ENCODE measurements around the gene KIF1C.

The KIF1C gene

DNA sequence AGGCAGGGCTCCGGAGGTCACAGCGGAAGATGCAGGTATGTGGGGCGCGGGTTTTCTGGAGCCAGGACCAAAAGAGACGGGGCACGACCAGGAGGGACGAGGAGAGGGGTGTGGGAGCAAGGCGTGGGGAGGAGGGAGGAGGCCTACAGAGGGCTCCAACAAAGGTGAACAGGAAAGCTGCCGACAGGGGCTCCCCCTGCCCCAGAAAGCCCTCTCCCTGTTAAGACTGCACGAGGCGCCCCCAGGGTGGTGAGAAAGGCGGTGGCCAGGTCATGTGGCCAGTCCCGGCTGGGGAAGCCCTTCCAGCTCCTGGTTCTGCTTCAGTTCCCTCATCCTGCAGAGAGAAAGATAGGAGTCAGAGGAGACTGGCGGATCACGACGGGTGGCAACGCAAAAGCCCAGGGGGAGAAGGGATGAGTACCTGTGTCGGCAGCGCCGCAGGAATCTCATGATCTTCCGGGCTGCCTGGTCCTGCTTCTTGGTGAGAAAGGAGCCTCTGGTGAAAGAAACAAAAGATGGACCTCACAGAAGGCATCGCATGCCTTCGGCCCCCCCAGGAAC is 29.2 kb upstream of the KIF1C start:
- no peak for DNase-seq (ENCODE audit: low read depth in 2 of 2, low spot score in 1 of 2)

DNA sequence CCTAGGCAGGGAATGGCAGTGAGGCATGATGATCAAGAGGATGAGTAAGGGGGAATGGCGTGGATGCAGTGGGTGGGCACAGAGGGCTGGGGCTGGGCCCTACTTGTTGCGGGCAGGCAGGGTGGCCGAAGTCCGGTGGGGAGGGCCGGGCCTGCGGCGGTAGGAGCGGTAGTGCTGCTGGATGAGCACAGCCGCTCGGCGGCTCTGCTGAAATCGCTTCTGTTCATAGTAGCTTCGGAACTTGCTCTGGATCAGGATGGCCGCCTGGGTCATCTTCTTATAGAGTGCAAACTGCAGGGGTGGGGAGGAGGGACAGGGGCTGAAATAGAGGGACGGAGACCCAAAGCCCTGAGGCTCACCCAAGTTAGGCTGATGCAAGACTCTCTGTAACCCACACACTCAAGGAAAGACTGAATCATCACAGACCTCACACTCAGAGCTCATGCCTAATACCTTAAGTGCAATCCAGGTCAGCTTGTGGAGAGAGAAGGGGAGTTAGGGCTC is 28.7 kb upstream of the KIF1C start:
- DNase-seq (ENCODE audit: low read depth in 2 of 2, low spot score in 1 of 2): no peak

DNA sequence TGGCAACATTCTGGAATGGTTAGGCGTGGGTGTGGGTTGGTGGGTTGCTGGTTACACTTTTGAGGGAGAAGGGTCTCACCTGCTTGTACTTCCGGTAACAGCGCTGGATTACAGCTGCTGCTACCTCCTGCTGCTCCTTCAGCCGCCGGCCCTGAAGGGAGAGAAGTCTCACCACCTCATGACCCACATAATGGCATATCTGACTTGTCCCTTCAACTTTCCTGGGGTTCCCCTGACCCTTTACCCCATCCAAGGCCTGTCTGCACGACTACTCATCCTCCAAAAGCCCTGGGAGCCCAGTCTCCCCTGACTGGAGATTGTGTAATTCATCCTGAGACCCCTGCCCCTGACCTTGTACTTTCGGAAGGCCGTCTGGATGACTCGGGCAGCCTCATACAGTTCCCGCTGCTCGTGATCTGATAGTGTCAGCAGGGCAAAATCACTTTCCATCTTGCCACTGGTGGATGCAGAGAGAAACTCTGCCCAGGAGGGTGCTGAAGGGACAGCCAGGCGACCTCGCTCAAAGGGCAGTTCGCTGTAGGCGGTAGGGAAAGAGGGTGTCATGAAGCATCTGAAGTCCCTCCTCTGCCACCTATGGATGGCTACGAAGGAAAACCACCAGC is 28.1 kb upstream of the KIF1C start:
- DNase-seq (ENCODE audit: low read depth in 2 of 2, low spot score in 1 of 2): no peak

DNA sequence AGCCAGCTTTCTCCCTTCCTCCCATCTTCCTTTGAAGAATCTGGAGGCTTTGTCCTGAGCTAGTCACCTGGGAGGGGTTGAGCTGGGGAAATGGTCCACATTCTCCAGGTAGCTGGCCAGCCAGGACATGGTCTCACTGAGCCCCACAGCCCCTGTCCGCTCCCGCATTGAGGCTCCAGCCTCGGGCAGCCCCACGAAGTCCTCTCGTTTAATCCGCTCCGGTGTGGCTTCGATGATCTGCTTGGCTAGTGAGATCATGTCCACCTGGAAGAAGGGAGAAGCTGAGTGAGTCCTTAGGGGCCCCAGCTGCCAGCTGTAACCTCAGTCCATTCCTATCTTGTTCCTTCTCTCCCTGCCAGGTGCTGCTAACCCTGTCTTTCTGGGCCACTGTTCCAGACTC is 27.5 kb upstream of the KIF1C start:
- DNase-seq (ENCODE audit: low read depth in 2 of 2, low spot score in 1 of 2): no peak

DNA sequence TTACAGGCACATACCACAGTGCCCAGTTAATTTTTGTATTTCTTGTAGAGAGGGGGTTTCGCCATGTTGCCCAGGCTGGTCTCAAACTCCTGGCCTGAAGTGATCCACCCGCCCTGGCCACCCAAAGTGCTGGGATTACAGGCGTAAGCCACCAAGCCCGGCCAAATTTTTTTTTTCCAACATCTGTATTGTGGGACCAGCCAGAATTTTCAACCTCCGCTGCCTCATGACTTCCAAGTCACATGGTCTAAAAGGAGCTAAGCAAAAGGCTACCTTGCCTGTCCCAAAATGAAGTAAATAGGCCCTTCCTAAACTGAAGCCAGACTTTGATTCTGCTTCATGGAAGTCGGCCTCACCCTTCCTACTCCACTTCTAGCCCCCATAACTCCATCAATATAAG is 25.9 kb upstream of the KIF1C start:
- no peak for DNase-seq (ENCODE audit: low read depth in 2 of 2, low spot score in 1 of 2)

DNA sequence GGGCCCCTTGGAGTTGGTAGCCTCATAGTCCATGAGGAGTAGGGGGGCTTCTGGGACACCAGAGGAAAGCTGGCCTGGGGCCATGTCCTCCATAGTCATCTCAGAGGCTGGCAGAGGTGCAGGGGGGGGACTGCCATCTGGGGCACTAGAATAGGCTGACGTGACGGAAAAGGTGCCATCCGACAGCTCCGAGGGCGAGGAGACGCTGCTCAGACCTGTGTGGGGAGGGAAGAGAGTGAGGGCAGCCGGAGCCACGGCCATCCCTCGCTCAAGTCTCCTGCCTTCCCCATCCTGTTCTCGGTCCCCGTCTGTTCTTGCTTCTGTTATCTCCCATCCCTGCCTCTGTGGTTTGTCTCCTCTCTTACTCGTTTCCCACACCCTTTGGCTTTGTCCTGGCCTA is 25.4 kb upstream of the KIF1C start:
- no peak for DNase-seq (ENCODE audit: low read depth in 2 of 2, low spot score in 1 of 2)

DNA sequence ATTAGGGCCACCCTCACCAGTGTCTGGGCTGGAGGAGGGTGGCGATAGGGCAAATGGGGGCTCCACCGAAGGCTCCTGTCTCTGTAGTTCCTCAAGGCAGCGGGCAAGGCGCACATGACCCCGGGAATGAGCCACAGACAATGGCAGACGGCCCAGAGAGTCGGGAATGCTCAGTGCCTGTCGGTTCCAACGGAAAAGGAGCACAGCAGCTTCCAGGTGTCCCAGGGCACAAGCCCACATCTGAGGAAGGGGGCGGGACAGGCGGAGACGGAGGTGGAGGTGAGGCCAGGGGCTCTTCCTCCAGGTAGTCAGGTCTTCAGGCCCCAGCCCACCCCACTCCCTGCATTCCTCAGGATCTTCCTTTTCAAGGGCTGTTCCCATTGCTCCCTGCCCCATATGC is 25.0 kb upstream of the KIF1C start:
- no peak for DNase-seq (ENCODE audit: low read depth in 2 of 2, low spot score in 1 of 2)

DNA sequence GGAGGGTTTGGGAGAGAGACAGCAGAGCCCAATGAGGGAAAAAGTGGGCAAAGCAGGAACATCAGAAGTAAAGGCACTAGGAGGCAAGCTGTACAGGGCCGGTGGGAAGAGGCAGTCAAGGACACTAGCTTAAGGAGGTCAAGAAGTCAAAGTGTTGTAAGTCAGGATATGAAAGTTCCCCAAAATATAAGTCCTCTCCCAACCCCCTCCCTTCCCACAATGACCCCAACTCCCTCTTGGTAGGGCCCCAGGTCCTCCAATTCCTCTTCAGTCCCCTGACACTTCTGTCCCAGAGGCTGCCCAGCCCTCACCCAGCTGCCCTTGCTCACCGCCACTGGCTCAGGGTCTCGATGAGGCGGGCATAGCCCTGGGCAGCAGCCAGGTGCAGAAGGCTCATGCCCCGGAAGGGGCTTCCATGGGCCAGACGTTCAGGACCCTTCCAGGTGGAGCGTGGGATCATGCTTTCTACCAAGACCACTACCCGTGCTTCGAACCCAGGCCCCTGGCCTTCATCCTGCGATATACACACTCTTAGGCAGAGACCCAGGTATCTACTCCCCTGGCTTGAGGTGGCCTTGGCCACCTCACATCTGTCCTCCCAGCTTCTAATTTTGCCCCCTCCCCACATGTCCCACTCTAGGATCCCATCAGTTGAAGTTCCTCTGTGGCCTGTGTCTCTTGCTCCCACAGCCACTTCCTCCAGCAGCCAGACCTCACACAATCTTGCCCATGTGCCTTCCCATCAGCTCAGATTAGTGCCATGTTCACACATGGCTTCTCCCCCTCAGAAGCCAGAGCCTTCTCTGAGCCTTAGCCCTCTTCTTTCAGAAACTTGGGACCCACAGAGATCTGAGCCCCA is 24.3 kb upstream of the KIF1C start:
- no peak for DNase-seq (ENCODE audit: low read depth in 2 of 2, low spot score in 1 of 2)

DNA sequence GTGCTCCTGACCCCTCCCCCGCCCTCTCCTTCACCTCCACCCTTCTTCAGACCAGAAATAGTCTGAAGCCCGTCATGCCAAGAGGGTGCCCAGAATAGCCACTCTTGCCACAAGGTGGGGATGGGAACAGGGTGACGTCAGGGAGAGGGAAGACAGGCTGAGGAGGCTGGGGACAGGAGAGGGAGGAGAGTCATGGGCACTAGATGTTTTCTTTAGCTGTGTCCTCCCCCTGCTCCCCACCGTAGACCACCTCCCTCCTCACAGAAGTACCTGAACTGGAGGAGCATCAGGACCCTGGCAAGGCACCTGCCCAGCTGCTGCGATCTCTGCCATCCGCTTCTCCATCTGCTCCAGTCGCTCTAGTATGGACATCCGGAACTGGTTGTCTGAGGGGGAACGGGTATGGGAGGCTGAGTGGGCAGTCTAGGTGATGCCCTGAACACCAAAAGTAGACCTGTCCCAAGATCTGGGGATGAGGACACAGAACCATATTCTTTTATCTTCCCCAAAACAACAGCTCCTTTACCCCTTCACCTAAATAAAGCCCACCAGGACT is 23.6 kb upstream of the KIF1C start:
- no peak for DNase-seq (ENCODE audit: low read depth in 2 of 2, low spot score in 1 of 2)

DNA sequence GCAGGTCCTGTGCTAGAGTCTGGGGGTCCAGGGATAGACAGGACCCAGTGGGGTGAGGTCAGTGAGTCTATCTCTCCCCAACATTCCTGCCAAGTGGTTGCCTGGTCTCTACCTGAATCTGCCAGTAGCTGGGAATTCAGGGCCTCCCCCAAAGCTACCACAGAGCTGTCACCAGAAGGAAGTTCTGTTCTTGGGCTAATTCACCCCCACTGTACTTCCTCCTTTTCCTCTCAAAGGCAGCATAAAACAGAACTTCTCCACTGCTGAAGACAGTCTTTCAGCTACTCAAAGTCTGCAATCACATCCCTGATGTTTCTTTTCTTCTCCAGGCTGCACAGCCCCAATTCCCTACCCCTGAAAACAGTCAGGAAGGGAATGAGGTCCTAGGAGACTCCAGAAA is 19.0 kb upstream of the KIF1C start:
- no peak for DNase-seq (ENCODE audit: low read depth in 2 of 2, low spot score in 1 of 2)

DNA sequence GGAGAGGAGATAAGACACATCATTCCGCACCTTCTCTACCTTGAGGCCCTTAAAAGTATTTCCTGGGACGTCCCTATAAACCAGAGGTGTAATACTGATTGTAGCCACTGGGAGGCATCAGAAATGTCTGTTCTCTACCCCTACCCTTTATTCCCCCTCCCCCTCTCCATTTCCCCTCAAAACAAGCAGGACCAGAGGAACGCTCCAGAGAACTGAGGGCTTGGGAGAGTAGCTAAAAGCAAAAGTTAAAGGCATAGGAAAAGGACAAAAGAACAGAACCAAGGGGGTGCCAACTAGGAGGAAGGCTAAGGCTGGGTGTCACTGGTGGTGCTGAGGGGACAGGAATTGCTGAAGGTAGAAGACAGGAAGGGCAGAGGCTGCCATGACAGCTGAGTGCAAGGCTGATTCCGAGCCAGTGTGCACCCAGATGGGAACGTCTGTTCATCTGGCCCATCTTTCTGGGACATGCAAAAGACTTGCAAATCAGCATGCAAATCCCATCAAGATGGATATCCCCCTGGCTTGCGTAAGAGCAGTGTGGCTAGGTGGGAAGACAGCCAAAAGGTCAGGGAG is 17.0 kb upstream of the KIF1C start:
- DNase-seq (ENCODE audit: low read depth in 2 of 2, low spot score in 1 of 2): no peak

DNA sequence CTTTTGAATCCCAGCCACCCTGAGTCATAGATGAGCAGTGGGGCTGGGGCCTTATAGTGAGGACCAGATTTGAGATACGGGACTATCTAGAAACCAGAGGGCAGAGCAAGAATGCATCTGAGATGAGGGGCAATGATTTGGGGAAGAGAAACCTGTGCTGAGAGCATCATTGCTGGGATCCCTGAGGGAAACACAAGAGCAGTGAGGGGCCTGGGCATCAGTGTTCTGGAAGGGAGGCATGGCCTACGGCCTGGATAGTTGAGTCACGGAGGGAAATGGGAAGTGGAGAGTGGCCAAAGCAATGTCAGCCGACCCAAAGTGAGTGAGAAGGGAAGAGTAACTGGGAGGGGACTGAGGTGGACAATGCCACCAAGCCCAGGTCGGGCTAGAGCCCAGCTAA is 15.4 kb upstream of the KIF1C start:
- no peak for DNase-seq (ENCODE audit: low read depth in 2 of 2, low spot score in 1 of 2)

DNA sequence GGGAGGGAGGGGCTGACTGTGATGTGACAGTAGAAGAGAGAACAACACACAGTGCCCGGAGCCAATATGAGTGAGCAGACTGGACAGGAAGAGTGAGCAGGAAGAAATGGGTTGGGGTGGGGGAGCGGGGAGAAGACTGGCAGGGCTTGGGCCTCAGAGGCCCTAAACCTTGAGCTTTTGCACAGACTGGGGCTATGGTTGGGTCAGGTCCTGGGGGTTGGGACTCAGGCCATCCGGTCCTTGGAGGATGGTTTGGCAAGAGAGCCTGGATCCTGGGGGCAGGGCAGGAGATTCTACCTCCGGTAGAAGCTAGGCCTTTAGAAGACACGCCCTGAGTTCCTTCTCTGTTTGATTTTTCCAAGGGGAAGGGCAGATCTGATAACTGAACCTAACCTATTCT is 11.3 kb upstream of the KIF1C start:
- DNase-seq (ENCODE audit: low read depth in 2 of 2, low spot score in 1 of 2): no peak

DNA sequence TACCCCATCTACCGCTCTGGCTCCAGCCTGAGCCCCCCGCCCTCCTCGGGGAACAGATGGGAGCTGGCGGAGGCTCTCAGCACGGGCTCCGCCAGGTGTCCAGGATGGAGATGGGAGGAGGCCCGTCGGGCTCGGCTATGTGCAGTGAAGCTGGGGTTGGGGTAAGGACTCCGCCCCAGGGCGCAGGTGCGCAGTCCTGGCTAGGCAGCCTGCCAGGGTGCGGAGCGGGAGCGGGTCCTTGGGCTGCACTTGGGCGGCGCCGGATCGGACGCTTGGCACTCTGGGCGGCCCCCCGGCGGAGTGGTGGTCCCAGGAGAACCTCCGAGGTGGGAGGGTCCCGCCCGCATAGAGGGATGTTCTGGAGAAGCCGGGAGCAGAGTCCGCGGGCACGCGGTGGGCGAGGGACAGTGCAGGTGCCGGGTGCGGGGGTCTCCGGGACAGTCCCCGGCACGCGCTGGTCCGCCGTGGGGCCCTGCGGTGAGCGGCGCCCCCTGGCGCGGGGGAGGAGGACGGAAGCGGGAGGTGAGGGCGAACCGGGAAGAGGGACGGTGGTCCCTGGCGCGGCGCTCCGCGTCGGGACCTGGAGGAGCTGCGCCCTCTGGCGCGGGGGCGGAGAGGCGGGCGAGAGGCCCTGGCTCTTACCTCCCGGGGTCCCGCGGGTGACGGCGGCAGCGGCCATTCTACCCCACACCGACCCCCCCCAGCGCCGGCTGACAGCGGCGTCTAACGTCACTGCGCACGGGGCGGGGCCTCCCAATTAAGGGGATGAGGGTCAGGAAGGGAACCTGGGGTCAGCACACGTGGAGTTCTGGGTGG is 10.6 kb upstream of the KIF1C start, which contains the start of gene CAMTA2:
Gene CAMTA2, minus strand, starts transcription at position 725 of the 816 bp plus-strand sequence. CDS start 1,453 bp downstream, outside the sequence.
- DNase-seq (ENCODE audit: low read depth in 2 of 2, low spot score in 1 of 2): peak; percentile 72 to 78

DNA sequence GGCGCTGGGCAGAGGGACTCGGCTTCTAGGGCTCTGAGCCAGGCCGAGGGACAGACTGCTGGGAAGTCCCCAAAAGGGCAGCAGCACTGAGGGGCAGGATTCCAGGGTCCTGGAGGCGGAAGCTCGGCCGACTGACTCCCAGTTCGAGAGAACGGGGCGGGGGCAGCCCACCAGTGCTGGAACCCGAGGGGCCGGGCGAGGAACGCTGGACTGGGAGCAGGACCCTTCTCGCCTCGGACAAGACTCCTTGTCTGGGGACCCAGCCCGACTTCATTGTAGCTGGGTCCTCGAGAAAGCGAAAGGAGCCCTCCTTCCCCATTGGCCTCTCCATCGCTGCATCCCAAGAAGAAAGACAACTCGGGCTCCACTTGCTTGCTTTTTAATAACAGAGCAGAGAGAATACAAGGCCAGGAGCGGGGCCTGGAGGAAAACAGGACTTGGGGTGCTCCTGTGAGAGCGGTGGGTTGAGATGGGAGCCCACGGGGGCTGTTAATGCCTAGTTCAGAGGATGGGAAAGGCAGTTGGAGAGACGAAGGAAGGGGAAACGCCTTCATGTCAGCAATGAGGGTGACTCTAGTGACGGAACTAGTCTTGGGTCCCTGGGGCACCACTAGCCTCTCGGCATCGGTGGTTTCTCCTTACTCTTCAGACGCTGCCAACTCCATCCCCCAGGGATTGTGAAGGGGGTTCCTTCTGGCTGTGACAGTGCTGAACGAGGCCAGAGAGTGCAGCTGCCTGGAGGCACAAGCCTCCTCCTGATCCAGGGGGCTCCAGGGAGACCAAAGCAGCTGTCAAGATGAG is 9.8 kb upstream of the KIF1C start:
- no peak for DNase-seq (ENCODE audit: low read depth in 2 of 2, low spot score in 1 of 2)

DNA sequence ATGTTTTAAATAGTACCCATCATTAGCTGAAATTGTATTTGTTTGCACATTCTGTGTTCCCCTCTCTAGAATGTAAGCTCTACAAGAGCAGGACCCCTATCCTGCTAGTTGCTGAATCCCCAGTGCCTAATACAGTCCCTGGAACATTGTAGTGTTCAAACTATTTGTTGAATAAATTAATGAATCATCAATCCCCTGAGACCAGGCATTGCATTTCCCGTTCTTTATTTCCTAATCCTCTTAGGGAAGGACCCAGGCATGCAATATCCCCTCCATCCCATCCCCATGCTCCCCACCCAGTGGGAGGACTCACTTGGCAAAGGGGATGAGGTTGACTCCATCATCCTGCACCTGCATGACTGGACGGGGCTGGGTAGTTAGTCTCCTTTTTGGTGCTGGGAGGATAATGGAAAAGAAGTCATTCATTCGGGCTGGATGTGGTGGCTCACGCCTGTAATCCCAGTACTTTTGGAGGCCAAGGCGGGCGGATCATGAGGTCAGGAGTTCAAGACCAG is 3.6 kb upstream of the KIF1C start:
- no peak for DNase-seq (ENCODE audit: low read depth in 2 of 2, low spot score in 1 of 2)

DNA sequence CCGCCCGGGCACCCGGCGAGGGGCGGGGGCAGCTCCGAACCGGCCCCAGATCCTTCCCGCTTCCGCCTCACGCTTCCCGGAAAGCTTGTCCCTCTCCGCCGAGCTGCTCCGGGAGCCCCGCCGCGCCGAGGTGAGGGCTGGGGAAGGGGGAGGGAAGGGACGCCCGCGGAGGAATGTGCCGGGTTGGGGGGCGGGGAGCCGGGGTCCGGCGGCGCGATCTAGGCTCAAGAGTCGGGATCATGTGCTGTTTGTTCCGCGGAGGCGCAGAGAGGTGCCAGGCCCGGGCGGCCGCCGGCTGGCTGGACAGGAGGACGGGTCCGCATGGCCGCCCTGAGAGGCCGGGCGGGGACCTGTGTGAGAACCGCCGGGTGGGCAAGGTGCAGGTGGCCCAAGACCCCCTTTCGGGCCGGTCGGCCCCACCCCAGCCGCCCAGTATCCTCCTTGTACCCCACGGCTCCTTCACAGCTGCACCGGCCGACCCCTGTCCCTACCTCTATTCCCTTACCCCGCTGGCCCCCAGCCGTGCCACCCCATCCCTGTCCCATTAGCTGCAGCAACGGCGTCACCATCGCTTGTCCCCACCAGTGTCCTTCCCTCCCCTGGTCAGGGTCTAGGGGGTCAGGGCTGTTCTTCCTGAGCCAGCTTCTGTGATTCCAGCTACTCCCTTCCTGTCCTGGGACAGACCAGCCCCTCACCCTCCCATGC is 429 bp downstream of the KIF1C start:
- DNase-seq (ENCODE audit: low read depth in 2 of 2, low spot score in 1 of 2): no peak

DNA sequence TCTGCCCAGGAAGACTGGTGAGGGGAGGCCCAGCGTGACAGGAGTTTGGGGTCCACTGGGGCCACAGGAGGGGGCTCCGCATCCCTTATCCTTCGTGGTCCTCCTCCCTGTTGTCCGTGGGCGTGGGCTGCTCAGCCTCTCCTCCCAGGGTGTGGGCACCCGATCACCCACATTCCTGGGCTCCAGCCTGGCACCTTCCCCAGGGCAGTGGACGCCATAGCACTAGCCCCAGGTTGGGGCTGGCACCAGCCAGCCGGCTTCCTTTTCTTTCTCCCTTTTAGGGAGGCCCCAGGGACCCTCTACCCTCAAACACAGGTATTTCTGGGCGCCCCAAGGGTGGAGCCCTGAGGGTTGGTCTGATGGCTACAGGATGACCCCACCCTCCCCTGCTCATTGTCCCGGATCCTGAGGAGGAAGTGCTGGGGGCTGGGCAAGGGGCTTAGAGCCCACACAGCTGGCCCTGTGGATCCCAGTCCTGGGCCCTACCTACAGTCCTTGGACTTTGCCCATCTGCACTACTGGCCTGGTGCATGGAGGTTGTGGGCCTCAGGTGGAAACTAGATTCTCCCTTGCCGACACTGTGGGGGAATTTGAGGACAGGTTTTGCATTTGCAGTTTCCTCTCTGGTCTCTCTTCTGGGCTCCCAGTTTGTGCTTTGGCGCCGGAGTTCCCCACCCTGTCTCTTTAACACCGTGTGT is 1.1 kb downstream of the KIF1C start:
- DNase-seq (ENCODE audit: low read depth in 2 of 2, low spot score in 1 of 2): no peak
